HG02884 (cell line): ENCODE measurements around the gene OTUB1.

Experiments used
- ATAC-seq: cut with Tn5 transposase; IDR thresholded peaks from one replicate; pipeline ENCODE4 v1.9.1; 2021; ENCODE audit warnings: mild to moderate bottlenecking, moderate library complexity; ENCODE audit not compliant: unreplicated experiment

Gene OTUB1

GRCh38 chr11:63974259-63975143, 11.7 kb upstream of the OTUB1 start, which contains the start of gene COX8A:
Gene COX8A, plus strand, starts transcription at chr11:63974620. Its CDS starts 61 bp downstream, at chr11:63974681.
- peak; percentile 98 for ATAC-seq

DNA sequence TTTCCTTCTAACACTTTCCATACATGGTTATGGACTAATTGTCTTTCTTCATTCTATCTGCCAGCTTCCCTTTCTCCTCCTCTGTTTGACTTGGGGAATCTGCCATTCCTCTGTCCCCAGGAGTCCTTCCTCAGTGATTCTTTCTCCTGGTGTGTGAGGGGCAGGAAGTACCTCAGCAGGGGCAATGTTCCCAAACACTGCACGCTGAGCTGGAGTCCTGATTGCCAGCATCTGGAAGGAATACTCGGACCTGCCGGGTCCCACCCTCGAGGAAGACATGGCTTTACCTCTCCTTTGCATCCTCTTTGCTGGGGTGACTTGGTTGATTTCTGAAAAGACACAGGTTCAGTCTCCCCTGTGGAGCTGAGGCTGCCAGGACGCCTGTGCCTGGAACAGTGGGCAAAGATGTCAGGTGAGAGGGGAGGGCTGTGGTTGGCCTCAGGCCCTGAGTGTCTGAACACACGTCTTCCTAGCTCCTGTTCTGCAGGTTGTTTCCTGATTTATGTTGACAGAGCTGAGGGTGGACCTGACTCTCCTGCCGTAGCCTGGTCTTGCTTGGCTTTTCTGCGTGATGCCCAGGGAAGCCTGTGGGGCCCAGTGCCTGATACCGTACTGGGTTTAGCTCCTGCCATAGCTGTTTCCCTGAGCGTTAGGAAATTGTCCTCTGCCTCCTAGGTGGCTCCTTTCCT, 7.5 kb upstream of the OTUB1 start:
- ATAC-seq = no peak

GRCh38 chr11:63979426-63979825, 6.8 kb upstream of the OTUB1 start:
- ATAC-seq = no peak

DNA sequence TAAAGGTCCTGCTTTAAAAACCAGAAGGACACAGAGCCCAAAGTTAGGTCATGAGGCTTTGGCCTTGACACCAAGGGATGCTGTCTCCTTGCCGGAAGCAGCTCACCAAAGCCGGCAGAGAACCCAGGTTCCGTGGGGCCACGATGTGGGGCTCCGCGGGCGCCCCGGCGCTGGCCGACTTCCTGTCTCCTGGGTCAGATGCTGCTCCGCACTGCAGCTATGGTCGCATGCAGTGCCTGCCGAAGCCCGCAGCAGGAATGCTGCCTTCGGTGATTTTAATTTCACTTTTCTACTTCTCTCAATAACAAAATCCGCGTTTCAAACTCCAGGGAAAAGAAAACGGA, 454 bp upstream of the OTUB1 start:
- no peak for ATAC-seq

DNA sequence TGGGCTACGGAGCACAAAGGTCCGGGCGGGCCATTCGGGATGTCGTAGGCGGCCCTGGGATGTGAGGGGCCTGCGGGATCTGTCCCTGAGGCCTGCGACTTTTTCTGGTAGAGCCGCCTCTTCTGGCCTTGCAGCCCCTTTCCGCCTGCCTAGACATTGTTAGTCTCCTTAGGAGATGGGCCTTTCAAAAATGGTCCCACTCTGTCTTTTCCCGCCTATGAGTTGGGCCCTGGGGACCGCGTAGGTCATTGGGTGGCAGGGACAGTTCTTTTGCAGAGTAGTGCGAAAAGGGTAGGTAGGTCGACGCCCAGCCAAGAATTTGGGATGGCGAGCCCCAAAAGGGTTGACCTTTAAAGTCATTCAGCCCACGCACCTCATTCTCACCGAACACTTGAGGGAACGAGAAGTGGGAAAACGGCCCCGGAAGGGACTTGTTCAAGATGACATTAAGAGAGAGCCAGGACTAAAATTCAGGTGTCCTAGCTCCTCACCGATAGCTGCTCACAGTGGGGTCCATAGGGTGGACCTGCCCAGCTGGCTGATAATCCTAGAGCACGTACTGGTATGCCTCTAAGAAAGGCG, 785 bp downstream of the OTUB1 start:
- ATAC-seq = no peak

DNA sequence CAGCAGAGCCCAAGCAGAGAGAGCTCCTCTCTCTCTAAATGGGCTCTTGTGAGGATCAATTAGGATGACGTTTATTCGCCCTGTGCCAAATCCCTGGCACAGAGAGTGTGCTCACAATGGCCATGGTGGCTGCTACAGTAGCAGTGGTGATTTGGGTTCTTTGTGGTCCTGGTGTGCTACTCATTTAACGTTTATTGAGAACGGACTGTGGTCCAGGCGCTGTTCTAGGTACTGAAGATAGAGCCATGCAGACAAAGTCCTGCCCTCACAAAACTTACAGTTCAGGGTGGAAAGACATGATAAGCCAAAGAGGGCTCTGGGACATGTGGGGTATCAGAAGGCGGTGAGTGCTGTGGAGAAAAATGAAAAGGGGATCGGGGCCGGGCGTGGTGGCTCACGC, 5.3 kb downstream of the OTUB1 start:
- ATAC-seq = no peak

DNA sequence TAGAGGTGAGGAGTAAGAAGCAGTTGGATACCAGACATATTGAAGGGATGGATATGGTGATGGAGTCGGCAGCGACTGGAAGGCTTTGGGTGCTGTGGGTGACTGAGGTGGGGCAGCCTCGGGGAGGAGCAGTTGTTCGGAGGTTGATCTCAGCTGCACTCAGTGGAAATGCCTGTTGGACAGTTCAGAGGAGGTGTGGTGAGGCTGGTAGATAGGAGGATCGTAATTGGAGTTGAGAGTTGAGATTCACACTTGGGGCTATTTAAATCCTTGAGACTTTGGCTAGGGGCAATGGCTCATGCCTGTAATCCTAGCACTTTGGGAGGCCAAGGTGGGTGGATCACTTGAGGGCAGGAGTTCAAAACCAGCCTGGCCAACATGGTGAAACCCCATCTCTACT, 6.9 kb downstream of the OTUB1 start:
- no peak for ATAC-seq

- ATAC-seq = no peak
These were observed 7.8 kb downstream of the OTUB1 start for GRCh38 chr11:63993993-63994392.

DNA sequence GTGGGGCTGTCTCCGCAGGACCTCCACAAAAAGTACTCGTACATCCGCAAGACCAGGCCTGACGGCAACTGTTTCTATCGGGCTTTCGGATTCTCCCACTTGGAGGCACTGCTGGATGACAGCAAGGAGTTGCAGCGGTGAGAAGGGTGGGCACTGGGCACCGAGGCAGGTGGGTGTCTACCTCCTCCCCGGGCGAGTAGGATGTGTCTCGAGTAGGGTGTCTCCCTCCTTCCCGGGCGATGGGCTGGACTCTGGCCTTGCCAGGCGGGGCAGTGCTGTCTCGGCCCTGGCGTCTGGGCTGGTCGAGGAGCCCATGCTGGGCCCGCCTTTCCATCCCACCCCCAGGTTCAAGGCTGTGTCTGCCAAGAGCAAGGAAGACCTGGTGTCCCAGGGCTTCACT, 10.3 kb downstream of the OTUB1 start:
- no peak for ATAC-seq

GRCh38 chr11:63997104-63997700, 11.0 kb downstream of the OTUB1 start:
- no peak for ATAC-seq

DNA sequence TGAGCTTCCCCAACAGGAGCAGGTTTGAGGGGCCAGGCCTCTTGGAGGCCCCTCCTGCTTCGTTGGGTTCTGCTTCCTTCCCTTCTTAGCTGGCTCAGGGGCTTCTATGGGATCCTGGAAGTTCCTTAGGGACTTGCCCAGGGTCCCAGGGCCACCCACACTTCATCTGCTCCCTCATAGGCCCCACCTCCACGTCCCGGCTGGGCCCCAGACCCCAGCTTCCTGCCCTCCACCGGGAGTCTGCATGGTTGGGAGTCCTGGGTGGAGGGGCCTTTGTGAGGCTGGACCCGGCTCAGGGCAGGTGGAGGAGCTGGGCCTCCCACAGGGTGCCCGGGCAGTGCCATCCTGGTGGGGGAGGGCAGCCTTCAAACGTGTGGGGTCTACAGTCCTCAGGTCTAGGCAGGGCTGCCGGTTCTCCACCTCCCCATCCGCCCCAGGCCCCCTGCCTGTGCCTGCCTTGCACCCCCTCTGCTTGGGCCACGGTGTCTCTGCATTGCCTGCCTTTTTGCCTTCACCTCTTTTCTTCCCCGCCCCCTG, 11.6 kb downstream of the OTUB1 start:
- no peak for ATAC-seq

DNA sequence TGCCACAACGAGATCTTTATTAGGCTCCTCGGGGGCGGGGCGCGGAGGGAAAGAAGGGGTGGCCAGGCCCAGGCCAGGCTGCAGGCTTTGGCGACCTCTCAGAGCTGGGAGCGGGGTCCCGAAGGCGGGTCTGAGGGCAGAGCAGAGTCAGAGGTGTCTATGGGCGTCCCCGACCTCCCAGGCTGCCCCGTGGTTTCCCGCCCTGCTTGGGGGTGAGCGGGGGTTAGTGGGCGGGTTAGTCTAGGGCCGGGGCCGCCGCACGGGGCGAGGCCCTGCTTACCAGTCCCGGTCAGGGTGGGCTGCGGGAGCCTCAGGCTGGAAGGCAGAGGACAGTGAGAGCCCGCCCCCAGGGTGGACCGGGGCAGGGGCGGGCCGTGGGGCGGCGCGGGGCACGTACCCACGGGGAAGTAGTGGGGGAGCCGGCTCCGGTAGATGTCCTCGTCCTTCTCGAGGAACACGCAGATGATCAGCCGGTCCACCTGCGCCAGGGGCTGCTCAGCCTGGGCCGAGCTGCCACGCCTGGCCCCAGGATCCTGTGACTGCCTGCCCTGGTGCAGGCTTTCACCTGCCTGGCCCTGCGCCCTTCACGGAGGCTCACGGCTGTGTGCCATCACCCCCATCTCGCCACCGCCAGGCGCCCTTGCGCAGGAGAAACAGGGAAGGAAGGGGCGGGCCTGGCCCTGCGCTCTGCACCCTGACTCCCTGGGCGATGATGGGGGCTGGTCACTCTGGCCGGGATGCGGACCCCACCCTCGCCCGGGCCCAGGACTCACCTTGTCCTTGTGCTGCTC, 12.5 kb downstream of the OTUB1 start:
- no peak for ATAC-seq

DNA sequence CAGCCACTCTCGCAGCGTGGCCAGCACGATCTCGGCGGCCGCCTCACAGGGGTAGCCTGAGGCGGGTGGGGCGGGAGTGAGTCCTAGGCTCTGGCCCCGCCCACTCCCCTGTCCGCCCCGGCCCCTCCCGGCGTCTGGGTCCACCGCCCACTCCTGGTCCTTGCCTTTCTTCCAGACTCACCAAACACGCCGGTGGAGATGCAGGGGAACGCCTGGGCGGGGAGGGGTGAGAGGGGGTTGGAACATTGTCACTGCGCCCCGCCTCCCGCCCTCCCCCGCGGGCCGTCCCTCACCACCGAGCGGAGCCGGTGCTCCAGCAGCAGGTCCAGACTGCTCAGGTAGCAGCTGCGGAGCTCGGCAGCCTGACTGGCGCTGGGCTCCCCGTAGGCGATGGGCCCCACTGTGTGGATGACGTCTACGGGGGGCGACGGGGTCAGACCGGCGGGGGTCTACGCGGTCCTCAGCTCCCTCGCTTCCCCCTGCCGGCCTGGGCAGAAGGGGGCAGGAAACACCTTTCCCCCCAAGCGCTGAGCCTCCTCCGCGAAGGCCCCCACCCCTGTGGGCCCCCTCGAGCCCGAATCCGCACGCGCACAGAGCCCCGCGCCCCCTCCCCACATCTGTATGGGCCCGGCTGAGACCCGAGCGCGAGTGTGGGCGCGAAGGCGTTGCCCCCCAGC, 13.2 kb downstream of the OTUB1 start:
- no peak for ATAC-seq

GRCh38 chr11:64000026-64000739, 13.9 kb downstream of the OTUB1 start:
- no peak for ATAC-seq

DNA sequence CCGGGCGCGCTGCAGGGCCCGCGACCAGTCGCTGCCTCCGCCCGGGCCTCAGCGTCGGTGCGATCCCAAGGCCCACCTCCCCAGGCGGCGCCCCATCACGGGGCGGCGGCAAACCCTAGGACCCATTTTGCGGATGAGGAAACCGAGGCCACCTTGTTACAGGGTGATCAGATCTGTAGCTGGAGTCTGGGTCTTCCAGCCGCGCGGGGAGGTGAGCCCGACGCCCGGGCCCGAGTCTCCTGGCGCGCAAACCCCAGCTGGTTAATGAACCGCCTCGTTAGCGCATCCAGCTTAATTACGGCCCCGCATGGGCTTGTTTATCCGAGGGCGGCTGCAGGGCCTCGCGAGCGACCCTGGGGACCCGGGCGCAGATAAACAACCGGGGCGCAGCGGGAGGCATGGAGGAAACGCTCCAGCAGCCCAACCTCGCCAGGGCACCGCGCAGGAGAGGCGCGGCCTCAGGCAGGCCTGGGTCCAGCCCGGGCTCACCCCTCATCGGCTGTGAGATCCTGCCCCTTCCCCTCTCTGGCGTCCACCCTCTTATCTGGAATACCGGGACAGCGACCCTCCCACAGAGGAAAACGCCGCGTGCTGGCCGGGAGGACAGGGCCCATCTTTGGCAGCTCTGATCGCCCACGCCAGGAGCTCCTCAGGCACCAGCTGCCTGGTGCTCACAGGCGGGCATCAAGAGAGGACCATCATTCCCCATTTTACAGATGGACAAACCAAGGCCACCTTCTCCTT, 14.7 kb downstream of the OTUB1 start:
- ATAC-seq = no peak

- ATAC-seq = no peak
These were observed 15.5 kb downstream of the OTUB1 start for GRCh38 chr11:64001484-64002420.

- no peak for ATAC-seq
These were observed 17.8 kb downstream of the OTUB1 start for GRCh38 chr11:64003807-64004589.
